Stimulated activated CD8-positive, alpha-beta memory T cell treated with anti-CD3 and anti-CD28 coated beads, Interleukin-7, amount 100 ng/mL, for 1 hour (primary cell): ENCODE data around the gene TTC32.
A peak's percentile ranks its signal among the peaks of the same experiment; 100 is the strongest.
"Not testable (repeated sequence)": the region's sequence is repeated elsewhere in the genome, so short reads cannot be mapped to it uniquely, and the experiment has no call there.

Source experiments
- DNase-seq, 2 donors: peaks; one replicate each; pipeline ENCODE4 v3.0.0-alpha.2; 2020; ENCODE audit warnings: low read depth in 2 of 2

Gene TTC32

GRCh38 chr2:19901442-19902215 is at the start of gene TTC32:
TSS of gene TTC32 (minus strand) at chr2:19901983. CDS start at chr2:19901854, 129 bp downstream.
- peak; percentile 81 to 88 for DNase-seq

DNA sequence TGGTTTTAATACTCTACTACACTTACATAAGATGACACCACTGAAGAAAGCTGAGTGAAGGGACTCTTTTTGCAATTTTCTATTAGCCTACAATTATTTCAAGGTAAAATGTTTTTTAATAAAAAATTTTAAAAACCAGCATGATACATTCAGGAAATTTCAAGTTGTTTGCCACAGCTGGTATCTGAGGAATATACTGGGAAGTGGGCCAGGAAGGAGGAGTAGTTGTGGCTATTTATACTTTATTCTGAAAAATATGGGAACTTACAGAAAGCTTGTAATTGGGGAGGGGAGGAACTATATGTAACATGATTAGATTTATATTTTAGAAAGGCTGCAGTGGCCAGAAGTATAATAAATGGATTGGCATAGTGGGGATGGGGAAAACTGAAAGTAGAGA is 47.3 kb upstream of the TTC32 start:
- DNase-seq, result no peak

DNA sequence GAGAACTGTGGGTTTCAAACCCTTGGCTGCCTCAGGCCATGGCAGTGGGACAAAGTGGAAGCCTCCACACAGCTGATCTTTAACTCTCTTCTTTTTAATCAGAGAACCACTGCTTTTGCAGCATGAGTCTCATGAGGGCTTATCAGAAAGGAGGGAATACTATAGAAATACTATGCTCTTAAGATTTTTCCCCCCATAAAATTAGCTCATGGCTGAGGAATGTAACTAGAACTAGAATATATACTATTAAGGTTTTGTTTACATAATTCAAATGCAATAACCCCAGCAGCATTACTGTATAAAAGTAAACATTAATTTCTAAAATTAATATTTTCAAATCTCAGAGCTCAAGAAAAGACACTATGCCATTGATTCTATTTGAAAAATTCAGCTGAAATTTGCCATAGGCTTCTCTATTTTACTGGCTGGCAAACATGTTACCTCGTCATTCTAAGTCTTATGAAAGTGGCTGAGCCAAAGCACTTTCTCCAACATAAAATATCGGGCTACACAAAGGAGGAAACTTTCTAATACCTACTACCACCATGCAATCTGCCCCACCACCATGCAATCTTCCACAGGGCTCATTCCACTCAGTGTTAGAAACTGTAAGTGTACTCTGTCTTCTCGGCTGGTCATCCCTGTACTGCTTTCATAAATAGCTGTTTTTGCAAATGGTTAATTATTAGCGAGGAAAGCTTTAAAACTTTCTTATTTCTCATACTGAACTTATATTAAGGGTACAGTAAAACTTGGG is 45.6 kb upstream of the TTC32 start:
- no peak for DNase-seq

DNA sequence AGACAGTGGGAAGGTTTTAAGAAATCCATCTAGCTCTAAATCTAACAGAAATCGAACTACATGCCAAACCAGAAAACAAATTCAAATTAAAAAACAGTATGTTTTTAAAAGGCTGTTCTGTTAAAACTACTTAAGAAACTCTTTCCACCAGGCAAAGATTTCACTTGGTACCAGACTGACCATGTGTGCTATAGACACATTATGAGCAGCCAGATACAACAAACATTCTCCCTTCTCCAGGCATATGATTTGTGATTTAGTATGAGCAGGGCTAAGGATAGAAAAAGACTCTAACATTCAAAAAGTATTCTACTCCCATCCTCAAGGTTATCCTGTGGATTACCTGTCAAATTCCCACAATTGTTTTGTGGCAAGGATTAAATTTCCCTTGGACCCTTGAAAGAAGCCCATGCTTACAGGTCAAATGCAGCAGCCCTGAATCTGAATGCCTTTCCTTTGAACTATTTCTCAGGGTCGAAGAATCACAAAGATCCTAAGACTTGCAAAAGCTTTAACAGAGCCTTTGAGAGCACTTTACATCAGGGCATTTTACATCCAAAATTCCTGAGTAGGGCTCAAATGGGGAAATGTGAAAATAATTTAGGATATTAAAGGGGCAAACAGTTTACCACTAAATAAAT is 42.5 kb upstream of the TTC32 start:
- DNase-seq, result no peak

DNA sequence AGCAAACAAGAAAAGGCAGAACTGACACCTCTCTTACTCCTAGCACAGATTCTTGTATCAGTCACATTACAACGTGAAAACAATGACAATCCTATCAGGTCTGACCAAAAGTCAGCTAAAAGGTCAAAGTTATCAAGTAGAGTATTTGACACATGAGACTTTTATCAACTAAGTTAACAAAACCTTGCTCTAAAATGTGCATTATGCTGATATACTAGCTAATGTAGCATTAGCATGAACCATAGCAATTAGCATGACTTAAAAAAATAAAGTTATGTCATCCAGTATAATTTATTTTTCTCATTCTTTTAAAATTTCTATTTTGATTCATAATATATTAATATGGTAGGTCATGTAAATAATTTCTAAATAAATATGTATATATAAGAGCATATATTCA is 41.4 kb upstream of the TTC32 start:
- DNase-seq, result no peak

- DNase-seq, result no peak
Measured at GRCh38 chr2:19942199-19942598, 40.4 kb upstream of the TTC32 start.

DNA sequence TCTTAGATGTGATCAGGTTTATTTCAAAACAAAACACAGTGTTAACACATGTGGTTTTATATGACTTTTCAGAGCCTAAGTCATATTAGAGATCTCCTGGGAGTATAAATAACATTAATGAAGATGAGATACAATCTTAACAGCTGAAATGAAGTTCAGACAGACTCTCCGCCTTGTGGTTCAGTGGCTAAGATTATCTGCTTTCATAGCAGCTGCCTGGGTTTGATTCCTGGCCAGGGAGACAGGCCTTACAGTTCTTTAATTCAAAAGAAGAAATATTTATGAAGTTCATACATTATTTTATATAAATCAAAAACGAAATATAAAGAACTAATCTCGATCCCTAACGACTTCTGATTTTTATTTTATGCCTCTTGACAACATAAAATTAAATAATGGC is 35.2 kb upstream of the TTC32 start:
- DNase-seq, result no peak

DNA sequence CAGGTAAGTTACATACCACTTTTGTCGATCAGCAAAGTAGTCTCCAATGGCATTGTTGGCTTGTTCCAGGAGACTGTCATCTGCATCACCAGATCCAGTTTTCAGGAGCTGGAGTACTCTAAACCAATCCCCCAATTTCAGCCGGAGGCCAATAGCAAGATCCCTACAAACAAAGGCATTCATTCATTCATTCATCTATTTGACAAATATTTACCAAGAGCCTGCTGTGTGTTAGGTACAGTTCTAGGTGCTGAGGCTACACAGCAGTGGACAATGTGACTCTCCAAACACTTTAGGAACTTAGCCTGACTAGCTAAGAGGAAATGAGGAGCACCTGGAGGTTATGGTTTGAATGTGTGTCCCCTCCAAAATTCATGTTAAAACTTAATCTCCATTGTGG is 34.4 kb upstream of the TTC32 start:
- no peak for DNase-seq

- no peak for DNase-seq
Measured at GRCh38 chr2:19933351-19933981, 31.7 kb upstream of the TTC32 start.

DNA sequence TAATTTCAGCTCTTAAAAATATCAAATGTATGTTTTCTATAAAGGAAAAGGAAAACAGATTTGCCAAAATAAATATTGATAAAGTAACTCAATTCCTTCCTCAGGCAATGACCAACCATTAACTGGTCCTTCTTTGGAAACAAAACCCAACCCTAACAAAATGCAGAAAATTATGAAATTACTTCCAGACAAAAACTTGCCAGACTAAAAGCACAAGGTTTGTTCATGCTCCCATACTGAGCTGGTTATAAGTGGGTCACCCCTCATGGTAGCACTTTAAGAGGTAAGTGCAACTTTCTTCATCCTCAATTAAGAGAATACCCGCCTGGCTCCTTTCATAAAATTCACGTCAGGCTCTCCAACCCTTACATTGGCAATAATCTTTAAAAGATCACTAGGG is 31.1 kb upstream of the TTC32 start:
- no peak for DNase-seq

DNA sequence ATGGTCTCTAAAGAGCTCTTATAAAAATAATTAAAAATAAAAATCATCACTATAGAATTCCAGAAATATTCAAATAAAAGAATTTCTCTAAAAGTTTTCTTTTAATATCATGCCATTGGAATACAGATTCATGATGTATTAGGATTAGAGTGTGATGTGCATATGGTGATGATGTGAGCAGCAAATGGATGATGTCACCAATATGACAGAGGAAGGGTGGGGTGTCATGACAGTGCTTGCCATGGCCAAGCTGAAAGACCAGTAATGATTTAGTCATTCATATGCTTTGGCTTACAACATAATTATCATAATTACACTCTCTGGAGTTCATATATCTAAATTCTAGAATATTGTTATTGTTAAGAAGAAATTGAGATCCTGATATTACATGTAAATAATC is 27.4 kb upstream of the TTC32 start:
- no peak for DNase-seq

DNA sequence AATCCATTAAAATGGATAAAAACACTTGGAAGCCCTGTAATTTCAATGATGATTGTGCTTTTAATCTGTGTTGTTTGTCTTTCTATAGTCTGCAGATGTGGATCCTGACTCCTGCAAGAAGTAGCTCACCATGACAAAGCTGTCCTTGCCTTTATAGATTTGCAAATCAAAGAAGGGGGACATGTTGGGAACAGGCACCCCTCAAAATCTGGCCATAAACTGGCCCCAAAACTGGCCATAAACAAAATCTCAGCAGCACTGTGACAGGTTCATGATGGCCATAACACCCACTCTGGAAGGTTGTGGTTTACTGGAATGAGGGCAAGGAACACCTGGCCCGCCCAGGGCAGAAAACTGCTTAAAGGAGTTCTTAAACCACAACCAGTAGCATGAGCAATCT is 26.0 kb upstream of the TTC32 start:
- not testable (repeated sequence) for DNase-seq

GRCh38 chr2:19924526-19924925 is 22.7 kb upstream of the TTC32 start:
- DNase-seq, result not testable (repeated sequence)

DNA sequence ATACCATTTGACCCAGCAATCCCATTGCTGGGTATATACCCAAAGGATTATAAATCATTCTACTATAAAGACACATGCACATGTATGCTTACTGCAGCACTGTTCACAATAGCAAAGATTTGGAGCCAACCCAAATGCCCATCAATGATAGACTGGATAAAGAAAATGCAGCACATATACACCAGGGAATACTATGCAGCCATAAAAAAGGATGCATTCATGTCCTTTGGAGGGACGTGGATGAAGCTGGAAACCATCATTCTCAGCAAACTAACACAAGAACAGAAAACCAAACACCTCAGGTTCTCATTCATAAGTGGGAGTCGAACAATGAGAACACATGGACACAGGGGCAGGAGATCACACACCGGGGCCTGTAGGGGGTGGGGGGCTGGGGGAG is 20.4 kb upstream of the TTC32 start:
- DNase-seq, result not testable (repeated sequence)

GRCh38 chr2:19916385-19916950 is 14.7 kb upstream of the TTC32 start:
- no peak for DNase-seq

GRCh38 chr2:19914266-19914975 is 12.6 kb upstream of the TTC32 start:
- no peak for DNase-seq

GRCh38 chr2:19911808-19912509 is 10.2 kb upstream of the TTC32 start:
- no peak for DNase-seq

DNA sequence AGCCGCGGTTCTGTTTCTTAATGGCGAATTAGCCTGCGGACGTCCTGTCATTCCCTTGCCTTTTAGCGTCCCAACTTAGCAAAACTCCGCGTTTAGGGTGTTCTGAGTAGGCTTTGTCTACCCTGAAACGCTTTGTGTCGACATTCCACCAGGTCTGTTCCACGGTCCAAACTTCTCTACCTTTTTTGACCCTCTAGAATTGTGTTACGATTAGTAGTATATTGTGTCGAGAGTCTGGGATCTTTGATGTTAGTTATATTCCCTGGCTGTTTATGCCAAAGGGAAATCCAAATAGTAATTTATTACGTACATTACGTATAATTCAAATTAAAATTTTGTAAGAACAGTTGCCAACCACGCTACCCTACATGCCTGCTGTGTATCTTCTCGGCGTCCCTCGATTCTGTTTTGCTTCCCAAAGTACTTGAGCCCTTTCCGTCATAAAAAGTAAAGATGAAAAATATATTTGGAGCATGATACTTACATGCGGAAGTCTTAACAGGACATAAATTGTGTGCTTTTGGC is 495 bp upstream of the TTC32 start:
- DNase-seq, result no peak

- DNase-seq, result no peak
Measured at GRCh38 chr2:19900931-19901441, 797 bp downstream of the TTC32 start.
